H9 (cell line): Measurements from ENCODE around the gene RAB3GAP2. TPM values are rescaled to one million over a fixed set of nuclear protein-coding genes. Genes with fewer than 3 reads are reported as not detected.

Source experiments
- DNase-seq: peaks from one replicate; pipeline ENCODE4 v3.0.0-alpha.2; 2017
- H2AFZ ChIP-seq: one replicate; pipeline ENCODE4 v1.6.1; 2013; ENCODE audit warnings: mild to moderate bottlenecking, low read length, control low read depth, moderate library complexity
- H2AK5ac ChIP-seq: 2 replicates; pipeline ENCODE4 v1.6.1; 2013; ENCODE audit warnings: low read length, control low read depth, mixed read lengths; ENCODE audit not compliant: insufficient read length
- H2BK120ac ChIP-seq: one replicate; pipeline ENCODE4 v1.6.1; 2013; ENCODE audit warnings: low read depth, mild to moderate bottlenecking, low read length, control low read depth, inconsistent platforms; ENCODE audit not compliant: poor library complexity, severe bottlenecking
- H2BK12ac ChIP-seq: 2 replicates; pipeline ENCODE4 v1.6.1; 2013; ENCODE audit warnings: low read length, control low read depth, mixed read lengths, low read depth; ENCODE audit not compliant: insufficient read length
- H2BK15ac ChIP-seq: 2 replicates; pipeline ENCODE4 v1.6.1; 2013; ENCODE audit warnings: low read depth, low read length, control low read depth
- H2BK20ac ChIP-seq: one replicate; pipeline ENCODE4 v1.6.1; 2013; ENCODE audit warnings: low read depth, mild to moderate bottlenecking, low read length, control low read depth, inconsistent platforms; ENCODE audit not compliant: poor library complexity, severe bottlenecking
- H2BK5ac ChIP-seq: 2 replicates; pipeline ENCODE4 v1.6.1; 2013; ENCODE audit warnings: low read length, control low read depth, mixed read lengths; ENCODE audit not compliant: insufficient read length
- H3K14ac ChIP-seq: 2 replicates; pipeline ENCODE4 v1.6.1; 2013; ENCODE audit warnings: low read length, control low read depth; ENCODE audit not compliant: insufficient read depth
- H3K18ac ChIP-seq: 2 replicates; pipeline ENCODE4 v1.6.1; 2013; ENCODE audit warnings: low read depth, mild to moderate bottlenecking, mixed read lengths, low read length, control low read depth; ENCODE audit not compliant: insufficient read length
- H3K23ac ChIP-seq: 2 replicates; pipeline ENCODE4 v1.6.1; 2013; ENCODE audit warnings: low read length, control low read depth, mixed read lengths, low read depth; ENCODE audit not compliant: insufficient read length
- H3K23me2 ChIP-seq: 2 replicates; pipeline ENCODE4 v1.6.1; 2013; ENCODE audit warnings: low read depth, mild to moderate bottlenecking, mixed read lengths, low read length, control low read depth; ENCODE audit not compliant: insufficient read length, poor library complexity, severe bottlenecking
- H3K27ac ChIP-seq: 2 replicates; pipeline ENCODE4 v1.5.1; 2013; ENCODE audit warnings: low read length, control low read depth, mixed read lengths, low read depth; ENCODE audit not compliant: insufficient read length
- H3K27me3 ChIP-seq: 2 replicates; pipeline ENCODE4 v1.6.1; 2013; ENCODE audit warnings: low read length, control low read depth, inconsistent platforms; ENCODE audit not compliant: insufficient read depth
- H3K4ac ChIP-seq: 2 replicates; pipeline ENCODE4 v1.6.1; 2013; ENCODE audit warnings: low read depth, mild to moderate bottlenecking, control low read depth, inconsistent platforms, low read length, moderate library complexity
- H3K4me1 ChIP-seq: 2 replicates; pipeline ENCODE4 v1.6.1; 2013; ENCODE audit warnings: low read length, control low read depth, inconsistent platforms; ENCODE audit not compliant: insufficient read depth
- H3K4me2 ChIP-seq: 2 replicates; pipeline ENCODE4 v1.6.1; 2013; ENCODE audit warnings: low read length, control low read depth, mixed read lengths; ENCODE audit not compliant: insufficient read length, insufficient read depth
- H3K56ac ChIP-seq: 2 replicates; pipeline ENCODE4 v1.6.1; 2013; ENCODE audit warnings: low read depth, mild to moderate bottlenecking, mixed read lengths, low read length, control low read depth; ENCODE audit not compliant: insufficient read length
- H3K79me1 ChIP-seq: 2 replicates; pipeline ENCODE4 v1.6.1; 2013; ENCODE audit warnings: low read depth, mild to moderate bottlenecking, moderate library complexity, low read length, control low read depth, inconsistent platforms; ENCODE audit not compliant: insufficient read depth, poor library complexity, severe bottlenecking
- H3K79me2 ChIP-seq: 2 replicates; pipeline ENCODE4 v1.6.1; 2013; ENCODE audit warnings: low read length, control low read depth, inconsistent platforms; ENCODE audit not compliant: insufficient read depth
- H3K9ac ChIP-seq: 2 replicates; pipeline ENCODE4 v1.6.1; 2013; ENCODE audit warnings: low read length, control low read depth, mixed read lengths; ENCODE audit not compliant: insufficient read length; ENCODE audit errors: extremely low read depth
- H3K9me3 ChIP-seq: one replicate; pipeline ENCODE4 v1.6.1; 2013; ENCODE audit warnings: low read depth, low read length, inconsistent platforms; ENCODE audit not compliant: control insufficient read depth
- H3T11ph ChIP-seq: one replicate; pipeline ENCODE4 v1.6.1; 2013; ENCODE audit warnings: mild to moderate bottlenecking, low read length, control low read depth, inconsistent platforms
- H4K20me1 ChIP-seq: one replicate; pipeline ENCODE4 v1.6.1; 2013; ENCODE audit not compliant: control insufficient read depth, insufficient read length, insufficient read depth
- H4K5ac ChIP-seq: 2 replicates; pipeline ENCODE4 v1.6.1; 2013; ENCODE audit warnings: low read depth, mild to moderate bottlenecking, mixed read lengths, low read length, control low read depth; ENCODE audit not compliant: insufficient read length
- H4K8ac ChIP-seq: replicated peaks from 2 replicates; pipeline ENCODE4 v1.6.1; 2013; ENCODE audit warnings: low read length, control low read depth, mixed read lengths, low read depth; ENCODE audit not compliant: insufficient read length
- H4K91ac ChIP-seq: 2 replicates; pipeline ENCODE4 v1.6.1; 2013; ENCODE audit warnings: low read depth, mild to moderate bottlenecking, moderate library complexity, mixed read lengths, low read length, control low read depth; ENCODE audit not compliant: insufficient read length
- H3K27ac Mint-ChIP-seq, 3 experiments: 2 replicates in 2 of 3; 3 replicates in 1 of 3; pipeline ENCODE4 v1.8.0; 2020 to 2021; ENCODE audit warnings: mixed read lengths in 3 of 3, mild to moderate bottlenecking in 1 of 3, moderate library complexity in 1 of 3
- H3K27me3 Mint-ChIP-seq: 2 replicates; pipeline ENCODE4 v1.8.0; 2021; ENCODE audit warnings: low read depth, mild to moderate bottlenecking, moderate library complexity, mixed read lengths
- H3K36me3 Mint-ChIP-seq, 3 experiments: 2 replicates in 2 of 3; 3 replicates in 1 of 3; pipeline ENCODE4 v1.8.0; 2020 to 2021; ENCODE audit warnings: low read depth in 3 of 3, mixed read lengths in 3 of 3; ENCODE audit not compliant: insufficient read depth in 1 of 3
- H3K4me1 Mint-ChIP-seq, 2 experiments: 2 replicates each; pipeline ENCODE4 v1.8.0; 2020; ENCODE audit warnings: mixed read lengths in 2 of 2
- H3K4me3 Mint-ChIP-seq, 2 experiments: 2 replicates in 1 of 2; 3 replicates in 1 of 2; pipeline ENCODE4 v1.8.0; 2020 to 2021; ENCODE audit warnings: mild to moderate bottlenecking in 2 of 2, mixed read lengths in 2 of 2, moderate library complexity in 1 of 2
- H3K9me3 Mint-ChIP-seq, 2 experiments: 2 replicates in 1 of 2; 3 replicates in 1 of 2; pipeline ENCODE4 v1.8.0; 2020; ENCODE audit warnings: mild to moderate bottlenecking in 2 of 2, mixed read lengths in 2 of 2, moderate library complexity in 1 of 2
- CTCF ChIP-seq: fragments of 200-600 bp; sonication (generic); conservative IDR thresholded peaks from 3 replicates; pipeline ENCODE4 v1.8.0; 2021; ENCODE audit warnings: antibody characterized with exemption, mild to moderate bottlenecking
- WGBS: extraction: QIAGEN DNeasy Blood & Tissue Kit; methylation state at CpG from one replicate; pipeline ENCODE4 v1.1.7; 2013; ENCODE audit warnings: missing lambda C conversion rate, low lambda C conversion rate, mixed read lengths; ENCODE audit not compliant: insufficient read length; ENCODE audit errors: extremely low coverage; 5-methylcytosine and 5-hydroxymethylcytosine counted together
- total RNA-seq: library from RNA; stranded (reverse); gene quantifications from 2 replicates; pipeline ENCODE4 v1.2.1, GENCODE V29; 2021

Gene RAB3GAP2
- total RNA-seq, 1 experiment from 2014 or later: 48.3 TPM

GRCh38 chr1:220182111-220182510 is 90.1 kb downstream of the RAB3GAP2 start:
- H3K27ac ChIP-seq: no peak overlapping the region
- H3K9ac ChIP-seq: no peak overlapping the region
- no peak overlapping the region for H2BK15ac ChIP-seq
- H2BK12ac ChIP-seq: no peak overlapping the region
- no peak overlapping the region for H4K5ac ChIP-seq
- Mint-ChIP-seq H3K9me3 (no peaks in the 10 kb centered on the region), H3K4me3 (no peak overlapping the region), H3K4me1 (no peaks in the 10 kb centered on the region), H3K36me3 (peaks cover 10 to 40% (median 37%) of the 10 kb centered on the region in 3 experiments; a peak in 6 of 7 replicates), H3K27ac (no peak overlapping the region), H3K27me3 (no peaks in the 10 kb centered on the region)
- H3K23ac ChIP-seq: no peak overlapping the region
- H4K91ac ChIP-seq: no peak overlapping the region
- H3K18ac ChIP-seq: no peak overlapping the region
- H3K14ac ChIP-seq: no peak overlapping the region
- no peak for TF ChIP-seq CTCF
- no peak overlapping the region for H4K8ac ChIP-seq
- DNase-seq: no peak
- no peak overlapping the region for H2BK120ac ChIP-seq
- H2AFZ ChIP-seq: no peak overlapping the region
- H3K4ac ChIP-seq: no peak overlapping the region
- no peaks in the 10 kb centered on the region for H3K4me1 ChIP-seq
- no peak overlapping the region for H2BK20ac ChIP-seq
- H3K27me3 ChIP-seq: no peaks in the 10 kb centered on the region
- H3T11ph ChIP-seq: no peak overlapping the region
- no CpG with 5 or more reads among the region's 1 CpG for WGBS
- H4K20me1 ChIP-seq: no peaks in the 10 kb centered on the region
- no peaks in the 10 kb centered on the region for H3K79me2 ChIP-seq
- H3K79me1 ChIP-seq: no peaks in the 10 kb centered on the region
- H3K4me2 ChIP-seq: no peak overlapping the region
- H3K23me2 ChIP-seq: no peaks in the 10 kb centered on the region
- H3K9me3 ChIP-seq: no peaks in the 10 kb centered on the region
- H2AK5ac ChIP-seq: no peak overlapping the region
- no peak overlapping the region for H2BK5ac ChIP-seq
- no peak overlapping the region for H3K56ac ChIP-seq
